GM18511 (cell line): ENCODE measurements around the gene MEIOC.
"Not testable (repeated sequence)": the region's sequence is repeated elsewhere in the genome, so short reads cannot be mapped to it uniquely, and the experiment has no call there.

Source experiments
- ATAC-seq: cut with Tn5 transposase; IDR thresholded peaks from one replicate; pipeline ENCODE4 v1.9.1; 2021; ENCODE audit warnings: mild to moderate bottlenecking, moderate library complexity; ENCODE audit not compliant: unreplicated experiment

MEIOC gene

DNA sequence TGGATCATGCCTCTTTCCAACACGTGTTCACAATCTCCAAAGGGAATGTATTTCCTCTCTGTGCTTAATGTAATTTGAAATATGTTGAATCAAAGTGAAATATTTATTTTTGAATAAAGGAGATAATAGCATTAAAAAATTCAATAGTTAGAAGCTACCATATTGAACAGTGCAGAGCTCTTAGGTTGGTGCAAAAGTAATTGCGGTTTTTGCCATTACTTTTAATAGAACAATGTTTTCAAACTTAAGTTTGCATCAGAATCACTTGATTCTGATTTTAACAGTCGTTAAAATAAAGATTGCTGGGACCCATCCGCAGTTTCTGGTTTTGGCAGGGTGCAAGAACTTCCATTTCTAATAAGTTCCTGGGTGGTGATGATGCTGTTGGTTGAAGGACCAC, 10.0 kb upstream of the MEIOC start:
- no peak for ATAC-seq

DNA sequence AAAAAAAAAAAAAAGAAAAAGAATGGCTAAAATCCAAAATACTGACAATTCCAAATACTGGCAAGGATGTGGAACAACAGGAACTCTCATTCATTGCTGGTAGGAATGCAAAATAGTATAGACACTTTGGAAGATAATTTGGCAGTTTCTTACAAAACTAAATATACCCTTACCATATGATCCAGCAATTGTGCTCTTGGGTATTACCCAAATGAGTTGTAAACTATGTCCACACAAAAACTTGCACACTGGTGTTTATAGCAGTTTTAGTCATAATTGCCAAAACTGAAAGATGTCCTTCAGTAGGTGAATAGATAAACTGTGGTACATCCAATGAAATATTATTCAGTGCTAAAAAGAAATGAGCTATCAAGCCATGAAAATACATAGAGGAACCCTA, 8.5 kb upstream of the MEIOC start:
- ATAC-seq = no peak

DNA sequence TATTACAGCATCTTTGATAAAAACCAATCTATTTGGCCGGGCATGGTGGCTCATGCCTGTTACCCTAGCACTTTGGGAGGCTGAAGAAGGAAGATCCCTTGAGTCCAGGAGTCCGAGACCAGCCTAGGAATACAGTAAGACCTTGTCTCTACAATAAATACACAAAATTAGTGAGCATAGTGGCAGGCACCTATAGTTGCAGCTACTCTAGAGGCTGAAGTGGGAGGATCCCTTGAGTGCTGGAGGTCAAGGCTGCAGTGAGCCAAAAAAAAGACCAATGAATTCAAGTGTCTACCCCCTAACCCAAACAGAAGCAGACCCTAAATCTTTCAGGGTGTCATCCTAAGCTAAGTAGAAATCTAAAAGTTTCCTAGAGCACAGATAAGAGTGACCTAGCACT, 7.3 kb upstream of the MEIOC start:
- no peak for ATAC-seq

DNA sequence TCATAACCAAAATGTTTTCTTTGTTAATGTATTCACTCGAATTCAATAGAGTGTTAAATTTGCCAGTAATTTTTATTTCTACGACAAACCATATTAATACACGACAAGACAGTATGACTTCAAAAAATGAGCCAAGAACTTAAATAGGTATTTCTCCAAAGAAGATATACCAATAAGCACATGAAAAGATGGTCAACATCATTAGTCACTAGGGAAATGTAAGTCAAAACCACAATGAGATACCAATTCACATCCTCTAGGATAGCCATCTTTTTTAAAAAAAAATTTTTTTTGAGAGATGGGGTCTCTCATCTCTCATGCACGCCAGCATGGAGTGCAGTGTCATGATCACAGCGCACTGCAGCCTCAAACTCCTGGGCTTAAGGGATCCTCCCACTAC, 5.0 kb upstream of the MEIOC start:
- ATAC-seq = no peak

DNA sequence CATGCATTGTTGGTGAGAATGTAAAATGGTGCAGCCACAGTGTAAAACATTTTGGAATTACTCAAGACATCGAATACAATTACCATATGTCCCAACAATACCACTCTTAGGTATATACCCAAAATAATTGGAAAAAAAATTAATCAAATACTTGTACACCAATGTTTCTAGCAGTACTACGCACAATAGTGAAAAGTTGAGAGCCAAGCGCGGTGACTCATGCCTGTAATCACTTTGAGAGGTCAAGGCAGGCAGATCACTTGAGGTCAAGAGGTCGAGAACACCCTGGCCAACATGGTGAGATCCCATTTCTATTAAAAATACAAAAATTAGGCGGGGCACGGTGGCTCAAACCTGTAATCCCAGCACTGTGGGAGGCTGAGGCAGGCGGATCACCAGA, 3.5 kb upstream of the MEIOC start:
- ATAC-seq = no peak

DNA sequence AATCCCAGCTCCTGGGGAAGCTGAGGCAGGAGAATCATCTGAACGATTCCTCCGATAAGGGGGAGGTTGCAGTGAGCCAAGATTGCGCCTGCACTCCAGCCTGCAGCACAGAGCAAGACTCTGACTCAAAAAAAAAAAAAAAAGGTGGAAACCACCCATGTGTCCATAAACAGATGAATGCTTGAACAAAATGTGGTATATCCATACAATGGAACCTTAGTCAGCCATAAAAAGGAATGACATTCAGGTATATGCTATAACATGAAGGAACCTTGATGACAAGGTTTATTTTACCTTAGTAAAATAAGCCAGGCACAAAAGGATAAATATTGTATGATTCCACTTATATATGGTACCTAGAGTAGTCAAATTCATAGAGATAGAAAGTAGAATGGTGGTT, 2.9 kb upstream of the MEIOC start:
- no peak for ATAC-seq

DNA sequence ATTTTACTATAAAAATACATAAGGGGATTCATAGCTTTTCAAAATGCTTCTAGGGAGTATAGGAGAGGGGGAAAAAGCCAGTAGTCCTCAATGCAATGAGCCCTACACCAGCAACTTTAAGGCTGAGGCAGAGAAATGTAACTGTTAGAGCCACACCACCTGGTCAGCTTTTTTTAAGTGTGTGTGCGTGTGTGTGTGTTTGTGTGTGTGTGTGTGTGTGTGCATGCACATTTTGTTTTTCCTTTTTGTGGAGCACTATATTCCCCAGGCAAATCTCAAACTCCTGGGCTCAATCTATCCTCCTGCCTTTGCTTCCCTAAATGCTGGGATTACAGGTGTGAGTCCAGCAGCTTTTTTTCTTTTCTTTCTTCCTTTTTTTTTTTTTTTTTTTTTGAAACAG, 2.3 kb upstream of the MEIOC start:
- ATAC-seq = no peak

DNA sequence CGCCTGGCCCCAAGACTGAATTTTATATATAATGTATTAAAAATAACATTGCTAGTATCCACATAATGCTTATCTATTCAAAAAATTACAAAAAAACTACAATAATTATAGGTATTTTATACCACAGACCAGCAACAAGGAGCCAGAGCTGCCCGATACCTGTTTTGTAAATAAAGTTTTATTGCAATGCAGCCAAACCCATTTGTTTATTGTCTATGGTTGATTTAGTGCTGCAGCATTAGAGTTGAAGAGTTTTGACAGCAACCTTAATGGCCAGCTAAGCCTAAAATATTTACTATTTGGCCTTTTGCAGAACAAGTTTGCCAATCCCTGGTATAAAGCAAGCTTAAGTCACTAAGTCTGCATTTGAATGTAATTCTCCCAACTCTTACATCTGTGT, 5.6 kb downstream of the MEIOC start:
- no peak for ATAC-seq

DNA sequence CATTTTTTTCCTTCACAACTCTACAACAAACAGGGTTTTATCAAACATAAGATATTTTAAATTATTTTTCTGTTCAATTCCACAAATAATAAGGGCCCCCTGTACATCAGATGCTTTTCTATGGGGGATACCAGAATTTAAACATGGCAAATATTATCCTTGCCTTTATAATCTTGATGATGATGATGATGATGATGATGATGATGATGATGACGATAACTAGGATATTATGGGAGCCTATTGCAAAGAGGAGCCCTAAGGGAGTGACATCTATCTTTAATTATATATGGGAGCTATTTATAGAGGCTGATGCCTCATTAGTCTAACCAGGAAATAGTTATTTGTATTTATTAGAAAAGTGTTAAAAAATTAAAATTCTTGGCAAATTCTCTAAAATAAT, 6.8 kb downstream of the MEIOC start:
- ATAC-seq = no peak

DNA sequence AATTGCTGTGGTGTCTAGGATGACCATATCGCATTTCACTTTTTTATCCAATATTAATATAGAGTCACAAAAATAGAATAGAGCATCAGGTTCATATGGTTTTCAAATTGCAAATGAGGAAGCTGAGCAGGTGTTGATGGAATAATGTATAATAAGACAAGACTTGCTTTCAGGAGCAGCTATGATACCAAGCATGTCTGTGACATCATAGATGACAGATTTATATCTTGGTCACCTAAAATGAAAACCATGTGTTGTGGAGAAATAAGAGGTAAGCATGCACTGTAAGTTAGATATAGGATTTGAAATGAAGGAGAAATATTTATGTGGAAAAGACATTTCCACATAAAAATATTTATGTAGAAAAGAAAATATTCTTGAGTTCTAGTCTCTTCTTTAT, 8.6 kb downstream of the MEIOC start:
- no peak for ATAC-seq

DNA sequence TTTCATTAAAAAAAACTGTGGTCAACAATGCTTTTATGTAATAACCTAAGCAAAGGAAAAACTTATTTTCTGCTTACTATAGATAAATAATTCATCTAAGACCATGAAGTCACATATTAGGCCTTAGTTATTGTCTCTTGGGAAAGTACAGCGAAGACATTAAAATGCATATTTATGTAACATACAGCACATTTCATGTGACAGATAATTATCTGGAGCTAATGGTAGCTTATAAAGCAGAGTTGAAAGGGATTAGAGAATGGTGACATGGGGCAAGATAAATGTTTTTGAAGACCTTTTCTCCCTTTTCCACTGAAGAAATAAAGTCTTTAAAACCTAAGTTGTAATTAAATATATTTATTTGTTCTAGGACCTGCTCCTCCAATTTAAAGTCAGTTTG, 9.7 kb downstream of the MEIOC start:
- ATAC-seq = no peak

DNA sequence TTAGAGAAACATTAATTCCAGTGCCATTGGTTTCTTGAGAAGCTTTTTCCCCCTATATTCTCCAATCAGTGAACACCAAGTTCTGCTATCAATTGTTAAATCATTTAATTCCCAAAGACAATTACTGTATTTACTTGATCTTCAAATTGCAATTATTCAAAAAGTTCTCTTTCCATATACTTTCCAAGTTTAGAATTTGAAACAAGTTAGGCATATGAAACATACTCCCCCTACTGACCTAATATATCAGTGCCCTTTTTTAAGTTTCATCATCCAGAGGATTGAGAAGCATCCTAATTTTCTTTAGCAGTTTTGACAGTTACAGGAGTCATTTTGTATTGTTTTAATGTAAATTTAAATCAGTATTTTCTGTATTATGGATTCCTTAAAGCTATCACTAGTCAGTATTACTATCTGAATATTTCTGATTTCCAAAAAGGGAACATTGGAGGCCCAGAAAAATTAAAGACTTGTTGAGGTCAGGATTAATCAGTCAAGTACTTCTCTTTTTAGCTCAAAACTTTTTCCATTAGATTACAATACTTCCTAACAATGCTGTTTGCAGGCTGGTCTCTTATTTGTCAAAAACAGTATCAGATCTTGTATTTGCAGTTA, 16.3 kb downstream of the MEIOC start:
- no peak for ATAC-seq

DNA sequence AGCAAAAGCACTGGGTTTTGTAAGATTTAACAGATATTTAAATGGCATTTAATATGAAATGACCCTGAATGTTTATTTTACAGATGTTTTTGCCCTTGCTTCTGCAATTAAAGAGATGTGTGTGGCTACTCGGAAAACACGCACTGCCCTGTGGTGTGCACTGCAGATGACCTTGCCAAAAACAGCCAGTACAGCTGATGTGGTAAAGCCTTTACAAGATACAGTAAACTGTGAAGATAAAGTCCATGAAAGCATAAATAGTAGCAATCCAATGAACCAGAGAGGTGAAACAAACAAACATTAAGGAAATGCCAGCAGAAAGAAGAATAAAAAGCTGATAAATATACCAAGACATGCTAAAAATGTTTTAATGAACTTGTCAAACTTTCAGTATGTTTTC, 17.6 kb downstream of the MEIOC start:
- ATAC-seq = no peak

DNA sequence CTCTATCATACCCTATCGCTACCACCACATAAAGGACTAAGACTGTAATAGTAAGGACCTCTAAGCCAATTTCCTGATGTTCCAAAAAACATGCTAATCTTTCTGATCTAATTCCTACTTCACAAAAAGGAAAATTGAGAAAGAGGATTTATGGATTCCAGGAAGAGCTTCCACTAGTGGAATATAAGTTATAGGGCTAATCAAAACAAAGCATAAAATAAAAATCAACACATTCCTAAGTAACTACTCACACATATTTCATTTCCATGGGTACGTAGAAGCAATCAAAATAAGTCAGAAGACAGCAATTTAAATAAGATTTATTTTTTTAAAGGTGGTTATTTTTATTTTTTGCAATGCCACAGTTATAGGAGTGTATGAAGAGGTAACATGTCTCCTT, 20.9 kb downstream of the MEIOC start:
- no peak for ATAC-seq

DNA sequence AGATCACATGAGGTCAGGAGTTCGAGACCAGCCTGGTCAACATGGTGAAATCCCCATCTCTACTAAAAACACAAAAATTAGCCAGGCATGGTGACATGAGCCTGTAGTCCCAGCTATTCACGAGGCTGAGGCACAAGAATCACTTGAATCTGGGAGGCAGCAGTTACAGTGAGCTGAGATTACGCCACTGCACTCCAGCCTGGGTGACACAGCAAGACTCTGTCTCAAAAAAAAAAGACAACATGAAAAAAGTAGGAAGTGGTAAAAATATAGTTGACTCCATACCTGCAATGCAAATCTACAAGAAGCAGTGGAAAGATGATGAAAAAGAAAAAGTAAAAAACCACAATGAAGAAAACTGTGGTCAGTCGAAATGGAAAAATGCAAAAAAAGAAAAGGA, 27.0 kb downstream of the MEIOC start:
- not testable (repeated sequence) for ATAC-seq

DNA sequence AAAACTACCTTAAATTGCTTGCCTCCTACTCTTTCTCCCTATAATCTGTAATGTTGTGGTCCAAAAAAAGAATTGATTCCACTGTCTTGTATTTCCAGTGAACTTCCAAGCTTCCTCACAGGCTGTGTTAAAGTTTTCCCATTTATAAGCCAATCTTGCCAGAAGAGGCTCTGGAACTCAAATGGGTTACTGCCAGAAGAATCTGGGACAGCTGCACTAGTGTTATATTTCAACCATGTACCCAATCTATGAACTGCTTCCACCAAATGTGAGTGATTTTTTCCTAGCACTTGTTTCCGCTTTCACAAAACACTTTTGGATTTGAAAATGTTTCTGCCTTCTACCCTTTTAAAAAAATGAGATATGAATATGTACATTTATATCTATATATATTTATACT, 31.5 kb downstream of the MEIOC start:
- no peak for ATAC-seq

DNA sequence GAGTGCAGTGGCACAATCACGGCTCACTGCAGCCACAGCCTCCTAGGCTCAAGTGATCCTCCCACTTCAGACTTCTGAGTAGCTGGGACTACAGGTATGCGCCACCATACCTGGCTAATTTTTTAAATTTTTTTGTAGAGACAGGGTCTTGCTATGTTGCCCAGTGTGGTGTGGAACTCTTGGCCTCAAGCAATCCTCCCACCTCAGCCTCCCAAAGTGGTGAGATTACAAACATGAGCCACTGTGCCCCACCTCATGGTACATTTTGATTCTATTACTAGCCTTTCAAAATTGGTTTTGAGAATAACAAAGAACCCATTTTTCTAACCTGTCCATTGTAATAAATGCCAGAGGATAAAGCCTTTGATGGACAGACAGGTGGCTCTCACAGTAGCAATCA, 31.9 kb downstream of the MEIOC start:
- ATAC-seq = no peak

DNA sequence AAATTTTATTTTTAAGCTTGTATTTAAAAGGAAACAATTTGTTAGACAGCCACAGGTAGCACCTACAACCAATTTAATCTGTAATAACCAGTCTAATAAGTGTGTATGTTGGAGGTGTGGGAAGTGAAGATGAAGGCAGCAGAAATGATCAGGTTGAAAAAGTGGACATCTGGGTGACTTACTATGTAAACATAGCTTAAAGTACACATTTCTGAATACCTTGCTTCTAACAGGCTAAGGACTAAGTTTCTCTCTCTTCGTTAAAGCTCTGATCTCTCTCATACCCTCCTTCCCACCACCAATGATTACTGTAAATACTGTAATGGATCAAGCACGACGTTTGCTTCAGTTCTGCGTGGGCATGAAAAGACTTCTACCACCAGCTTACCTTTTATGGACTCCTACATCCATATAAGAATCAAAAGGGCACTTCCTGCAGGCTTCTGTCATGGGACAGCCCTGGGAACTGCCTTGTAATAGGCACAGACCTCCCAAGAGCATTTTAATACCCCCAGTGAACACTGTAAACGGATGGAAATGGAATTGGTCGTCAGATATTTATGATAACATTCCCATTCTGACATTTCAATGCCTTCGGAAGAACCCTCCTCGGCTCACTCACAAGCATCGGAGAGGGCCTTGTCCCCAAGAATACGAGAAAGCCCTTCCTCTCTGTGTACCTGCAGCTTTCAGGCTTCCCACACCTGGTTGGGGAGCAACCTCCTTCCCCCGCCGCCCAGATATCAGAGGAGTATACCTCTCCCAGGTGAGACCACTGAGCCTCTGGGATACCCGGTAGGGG, 32.6 kb downstream of the MEIOC start:
- peak; percentile 12 for ATAC-seq

DNA sequence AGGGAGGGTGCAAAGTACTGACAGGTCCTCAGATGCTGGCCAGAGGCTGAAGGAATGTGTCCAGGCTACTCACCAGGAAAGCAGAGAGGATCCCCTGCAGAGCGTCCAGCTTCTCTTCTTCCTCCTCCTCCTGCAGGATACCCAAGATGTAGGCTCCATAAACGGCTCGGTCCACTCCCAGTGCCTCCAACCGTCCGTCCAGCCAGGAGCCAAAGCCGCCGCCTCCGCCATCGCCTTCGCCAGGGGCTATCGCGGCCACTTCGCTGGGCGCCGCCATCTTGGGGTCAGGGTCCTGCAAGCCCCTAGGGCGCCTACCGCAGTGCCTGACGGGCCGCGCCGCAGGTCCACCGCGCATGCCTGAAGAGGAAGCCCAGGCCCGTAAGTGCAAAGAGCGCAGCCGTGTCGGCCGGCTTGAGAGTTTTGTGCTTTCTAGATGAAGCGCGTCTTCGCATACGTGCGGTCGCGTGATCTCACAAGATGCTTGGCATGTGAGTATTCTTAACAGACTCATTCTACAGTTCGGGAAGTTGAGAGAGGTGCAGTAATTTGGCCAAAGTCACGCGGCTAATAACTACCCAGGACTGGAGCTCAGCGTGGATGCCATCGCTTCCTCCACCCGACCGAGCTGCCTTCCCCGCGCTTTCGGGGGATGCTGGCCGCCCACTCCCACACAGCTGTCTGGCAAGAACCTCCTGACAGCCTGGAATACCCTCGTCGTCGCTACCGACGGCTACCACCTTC, 33.4 kb downstream of the MEIOC start, which contains the start of gene CCDC43:
CCDC43 (minus strand) TSS at position 300 of the 741 bp plus-strand sequence; CDS start at position 277, 23 bp downstream.
- ATAC-seq = peak; percentile 91

DNA sequence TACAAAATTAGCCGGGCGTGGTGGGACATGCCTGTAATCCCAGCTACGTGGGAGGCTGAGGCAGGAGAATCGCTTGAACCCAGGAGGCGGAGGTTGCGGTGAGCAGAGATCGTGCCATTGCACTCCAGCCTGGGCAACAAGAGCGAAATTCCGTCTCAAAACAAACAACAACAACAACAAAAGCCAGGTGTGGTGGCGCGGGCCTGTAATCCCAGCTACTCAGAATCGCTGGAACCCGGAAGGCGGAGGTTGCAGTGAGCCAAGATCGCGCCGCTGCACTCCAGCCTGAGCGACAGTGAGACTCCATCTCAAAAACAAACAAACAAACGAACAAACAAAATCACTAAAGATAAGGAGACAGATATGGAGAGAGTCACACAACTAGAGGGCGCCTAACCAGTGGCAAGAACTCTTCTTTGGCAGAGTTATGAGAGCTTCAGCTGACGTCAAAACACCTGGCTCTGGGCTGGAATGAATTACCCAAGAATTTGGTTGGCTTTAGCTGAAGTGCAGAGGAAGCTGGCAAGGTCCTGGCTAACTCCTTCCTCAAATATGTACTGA, 34.6 kb downstream of the MEIOC start:
- not testable (repeated sequence) for ATAC-seq

DNA sequence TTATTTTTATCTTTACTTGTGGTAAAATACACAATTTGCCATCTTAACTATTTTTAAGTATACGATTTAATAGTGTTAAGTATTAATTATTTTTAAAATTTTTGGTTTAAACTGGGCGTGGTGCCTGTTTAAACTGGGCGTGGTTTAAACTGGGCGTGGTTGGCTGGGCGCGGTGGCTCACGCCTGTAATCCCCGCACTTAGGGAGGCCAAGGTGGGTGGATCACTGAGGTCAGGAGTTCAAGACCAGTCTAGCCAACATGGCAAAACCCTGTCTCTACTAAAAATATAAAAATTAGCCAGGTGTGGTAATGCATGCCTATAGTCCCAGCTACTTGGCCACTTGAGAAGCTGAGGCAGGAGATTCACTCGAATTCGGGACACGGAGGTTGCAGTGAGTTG, 37.3 kb downstream of the MEIOC start:
- no peak for ATAC-seq

DNA sequence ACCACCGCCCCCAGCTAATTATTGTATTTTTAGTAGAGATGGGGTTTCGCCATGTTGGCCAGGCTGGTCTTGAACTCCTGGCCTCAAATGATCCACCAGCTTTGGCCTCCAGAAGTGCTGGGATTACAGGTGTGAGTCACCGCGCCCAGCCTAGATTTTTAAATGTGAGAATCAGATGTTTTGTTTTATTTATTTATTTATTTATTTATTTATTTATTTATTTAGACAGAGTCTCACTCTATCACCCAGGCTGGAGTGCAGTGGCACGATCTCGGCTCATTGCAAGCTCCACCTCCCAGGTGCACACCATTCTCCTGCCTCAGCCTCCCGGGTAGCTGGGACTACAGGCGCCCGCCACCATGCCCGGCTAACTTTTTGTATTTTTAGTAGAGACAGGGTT, 44.0 kb downstream of the MEIOC start:
- not testable (repeated sequence) for ATAC-seq
